Activated T-helper 1 cell treated with anti-CD3 and anti-CD28 coated beads, Interleukin-12 subunit alpha, Interleukin-12 subunit beta, Interleukin-2, Interleukin-4 antibody, amounts not matched to agents 30 ng/mL and 10 ng/mL and 1 ng/mL, durations not matched to agents 14 hours and 24 hours and 36 hours (primary cell): ENCODE data around the gene MDC1. TPM values are rescaled to one million over a fixed set of nuclear protein-coding genes. Genes with fewer than 3 reads are reported as not detected.
A peak's percentile ranks its signal among the peaks of the same experiment; 100 is the strongest.
"Not testable (repeated sequence)": the region's sequence is repeated elsewhere in the genome, so short reads cannot be mapped to it uniquely, and the experiment has no call there.

ENCODE experiments used
- DNase-seq: peaks from one replicate; pipeline ENCODE4 v3.0.0; 2021; ENCODE audit warnings: low spot score
- H3K27ac Mint-ChIP-seq: one replicate; pipeline ENCODE4 v1.8.0; 2021; ENCODE audit warnings: mild to moderate bottlenecking, mixed read lengths
- H3K27me3 Mint-ChIP-seq: one replicate; pipeline ENCODE4 v1.8.0; 2022; ENCODE audit warnings: mild to moderate bottlenecking, moderate library complexity, mixed read lengths; ENCODE audit not compliant: insufficient read depth
- H3K36me3 Mint-ChIP-seq: one replicate; pipeline ENCODE4 v1.8.0; 2021; ENCODE audit warnings: low read depth, mixed read lengths
- H3K4me1 Mint-ChIP-seq: one replicate; pipeline ENCODE4 v1.8.0; 2021; ENCODE audit warnings: low read depth, mixed read lengths
- H3K4me3 Mint-ChIP-seq: one replicate; pipeline ENCODE4 v1.8.0; 2021; ENCODE audit warnings: mild to moderate bottlenecking, moderate library complexity, mixed read lengths
- H3K9me3 Mint-ChIP-seq: one replicate; pipeline ENCODE4 v1.8.0; 2021; ENCODE audit warnings: mixed read lengths
- intact Hi-C: fragments of 100-400 bp; cut with micrococcal nuclease; formaldehyde crosslinking; loops from one replicate; pipeline ENCODE4 v1.15.1; 2024
- total RNA-seq: library from RNA; stranded (reverse); gene quantifications from 2 replicates; pipeline ENCODE4 v1.2.3, GENCODE V29; 2022

MDC1 gene
- 93.7 and 95.7 TPM in 2 replicates for total RNA-seq

GRCh38 chr6:30717129-30717844, at the start of gene MDC1:
Gene MDC1 (minus strand): TSS chr6:30717281. CDS start chr6:30715175, 2,106 bp downstream.
- Mint-ChIP-seq H3K27ac (peak within 1 kb of the TSS; percentile 99), H3K9me3 (no peaks in the 10 kb centered on the region), H3K36me3 (peaks cover 51% of the 10 kb centered on the region), H3K4me1 (peaks cover 51% of the 10 kb centered on the region), H3K4me3 (peak within 1 kb of the TSS; percentile 91), H3K27me3 (no peaks in the 10 kb centered on the region)
- intact Hi-C loops: loop anchor here (1.0 to 10.0 kb wide), 13 partner anchors 25 to 935 kb away; partner anchors contain the start of genes ATAT1, BAG6, C6orf136 and DHX16
- DNase-seq: peak; percentile 99

GRCh38 chr6:30766461-30767157, 49.5 kb upstream of the MDC1 start:
- H3K4me3 Mint-ChIP-seq: peak overlapping the region; percentile 68
- peak overlapping the region; percentile 92 for H3K27ac Mint-ChIP-seq
- no peaks in the 10 kb centered on the region for H3K9me3 Mint-ChIP-seq
- H3K36me3 Mint-ChIP-seq: peaks cover 4% of the 10 kb centered on the region
- intact Hi-C loops: loop anchor here (1.0 kb wide), 1 partner anchor 18 kb away; no protein-coding TSS in a partner anchor
- peaks cover 66% of the 10 kb centered on the region for H3K4me1 Mint-ChIP-seq
- H3K27me3 Mint-ChIP-seq: peaks cover 2% of the 10 kb centered on the region
- no peak for DNase-seq

- intact Hi-C loops, H3K36me3 Mint-ChIP-seq, H3K9me3 Mint-ChIP-seq, DNase-seq, H3K27me3 Mint-ChIP-seq, H3K4me3 Mint-ChIP-seq: not testable (repeated sequence)
- Mint-ChIP-seq H3K27ac (peak overlapping the region; percentile 18), H3K4me1 (peaks cover 59% of the 10 kb centered on the region)
Observed at GRCh38 chr6:30765495-30765894, 48.4 kb upstream of the MDC1 start.

- H3K27ac Mint-ChIP-seq: peak overlapping the region; percentile 73
- intact Hi-C loops: not testable (repeated sequence)
Observed at GRCh38 chr6:30764490-30765043, 47.5 kb upstream of the MDC1 start.

GRCh38 chr6:30763618-30764489, 46.8 kb upstream of the MDC1 start:
- no peak for DNase-seq
- intact Hi-C loops: no loop called here
- H3K27me3 Mint-ChIP-seq: peaks cover 8% of the 10 kb centered on the region
- H3K27ac Mint-ChIP-seq: peak overlapping the region; percentile 73
- H3K4me1 Mint-ChIP-seq: peaks cover 47% of the 10 kb centered on the region
- peaks cover 4% of the 10 kb centered on the region for H3K36me3 Mint-ChIP-seq
- no peak overlapping the region for H3K4me3 Mint-ChIP-seq
- no peaks in the 10 kb centered on the region for H3K9me3 Mint-ChIP-seq

More at GRCh38 chr6:30764490-30765043, 47.5 kb upstream of the MDC1 start:
- H3K36me3 Mint-ChIP-seq, H3K4me3 Mint-ChIP-seq, DNase-seq, H3K27me3 Mint-ChIP-seq, H3K9me3 Mint-ChIP-seq: not testable (repeated sequence)
- peaks cover 50% of the 10 kb centered on the region for H3K4me1 Mint-ChIP-seq

GRCh38 chr6:30763155-30763617, 46.1 kb upstream of the MDC1 start:
- intact Hi-C loops: no loop called here
- H3K27ac Mint-ChIP-seq: peak overlapping the region; percentile 73
- H3K4me1 Mint-ChIP-seq: peaks cover 41% of the 10 kb centered on the region
- H3K9me3 Mint-ChIP-seq: no peaks in the 10 kb centered on the region
- no peak for DNase-seq
- H3K4me3 Mint-ChIP-seq: no peak overlapping the region
- H3K36me3 Mint-ChIP-seq: peaks cover 4% of the 10 kb centered on the region
- peaks cover 8% of the 10 kb centered on the region for H3K27me3 Mint-ChIP-seq

- H3K27me3 Mint-ChIP-seq: peaks cover 8% of the 10 kb centered on the region
- no peak overlapping the region for H3K27ac Mint-ChIP-seq
- intact Hi-C loops: no loop called here
Observed at GRCh38 chr6:30761791-30762429, 44.8 kb upstream of the MDC1 start.

GRCh38 chr6:30760549-30760948, 43.5 kb upstream of the MDC1 start:
- peaks cover 2% of the 10 kb centered on the region for H3K36me3 Mint-ChIP-seq
- peaks cover 8% of the 10 kb centered on the region for H3K27me3 Mint-ChIP-seq
- no peak for DNase-seq
- no peak overlapping the region for H3K4me3 Mint-ChIP-seq
- H3K27ac Mint-ChIP-seq: no peak overlapping the region
- intact Hi-C loops: no loop called here
- H3K4me1 Mint-ChIP-seq: peaks cover 26% of the 10 kb centered on the region
- no peaks in the 10 kb centered on the region for H3K9me3 Mint-ChIP-seq

More at GRCh38 chr6:30761791-30762429, 44.8 kb upstream of the MDC1 start:
- Mint-ChIP-seq H3K9me3 (no peaks in the 10 kb centered on the region), H3K4me3 (no peak overlapping the region), H3K36me3 (peaks cover 2% of the 10 kb centered on the region), H3K4me1 (peaks cover 34% of the 10 kb centered on the region)
- no peak for DNase-seq

GRCh38 chr6:30759575-30760239, 42.6 kb upstream of the MDC1 start:
- DNase-seq: no peak
- no peaks in the 10 kb centered on the region for H3K9me3 Mint-ChIP-seq
- H3K27me3 Mint-ChIP-seq: peaks cover 8% of the 10 kb centered on the region
- H3K36me3 Mint-ChIP-seq: peaks cover 2% of the 10 kb centered on the region
- H3K4me1 Mint-ChIP-seq: peaks cover 26% of the 10 kb centered on the region
- no peak overlapping the region for H3K27ac Mint-ChIP-seq
- intact Hi-C loops: no loop called here
- H3K4me3 Mint-ChIP-seq: no peak overlapping the region

- peaks cover 2% of the 10 kb centered on the region for H3K36me3 Mint-ChIP-seq
- H3K9me3 Mint-ChIP-seq: no peaks in the 10 kb centered on the region
- DNase-seq: no peak
- intact Hi-C loops: no loop called here
- H3K4me1 Mint-ChIP-seq: peaks cover 11% of the 10 kb centered on the region
- no peak overlapping the region for H3K27ac Mint-ChIP-seq
- H3K27me3 Mint-ChIP-seq: peaks cover 7% of the 10 kb centered on the region
- H3K4me3 Mint-ChIP-seq: no peak overlapping the region
Observed at GRCh38 chr6:30757261-30757904, 40.3 kb upstream of the MDC1 start.

GRCh38 chr6:30756405-30757003, 39.4 kb upstream of the MDC1 start:
- peaks cover 11% of the 10 kb centered on the region for H3K4me1 Mint-ChIP-seq
- H3K27me3 Mint-ChIP-seq, H3K36me3 Mint-ChIP-seq, intact Hi-C loops, H3K9me3 Mint-ChIP-seq, H3K27ac Mint-ChIP-seq, H3K4me3 Mint-ChIP-seq, DNase-seq: not testable (repeated sequence)
